ENCODE measurements around the gene AMH. TPM values are rescaled to one million over a fixed set of nuclear protein-coding genes. Genes with fewer than 3 reads are reported as not detected.
A peak's percentile ranks its signal among the peaks of the same experiment; 100 is the strongest.

AMH gene
- total RNA-seq, 3 donors from 2014 or later: 2.5 to 3.9 TPM; not detected in 1

DNA sequence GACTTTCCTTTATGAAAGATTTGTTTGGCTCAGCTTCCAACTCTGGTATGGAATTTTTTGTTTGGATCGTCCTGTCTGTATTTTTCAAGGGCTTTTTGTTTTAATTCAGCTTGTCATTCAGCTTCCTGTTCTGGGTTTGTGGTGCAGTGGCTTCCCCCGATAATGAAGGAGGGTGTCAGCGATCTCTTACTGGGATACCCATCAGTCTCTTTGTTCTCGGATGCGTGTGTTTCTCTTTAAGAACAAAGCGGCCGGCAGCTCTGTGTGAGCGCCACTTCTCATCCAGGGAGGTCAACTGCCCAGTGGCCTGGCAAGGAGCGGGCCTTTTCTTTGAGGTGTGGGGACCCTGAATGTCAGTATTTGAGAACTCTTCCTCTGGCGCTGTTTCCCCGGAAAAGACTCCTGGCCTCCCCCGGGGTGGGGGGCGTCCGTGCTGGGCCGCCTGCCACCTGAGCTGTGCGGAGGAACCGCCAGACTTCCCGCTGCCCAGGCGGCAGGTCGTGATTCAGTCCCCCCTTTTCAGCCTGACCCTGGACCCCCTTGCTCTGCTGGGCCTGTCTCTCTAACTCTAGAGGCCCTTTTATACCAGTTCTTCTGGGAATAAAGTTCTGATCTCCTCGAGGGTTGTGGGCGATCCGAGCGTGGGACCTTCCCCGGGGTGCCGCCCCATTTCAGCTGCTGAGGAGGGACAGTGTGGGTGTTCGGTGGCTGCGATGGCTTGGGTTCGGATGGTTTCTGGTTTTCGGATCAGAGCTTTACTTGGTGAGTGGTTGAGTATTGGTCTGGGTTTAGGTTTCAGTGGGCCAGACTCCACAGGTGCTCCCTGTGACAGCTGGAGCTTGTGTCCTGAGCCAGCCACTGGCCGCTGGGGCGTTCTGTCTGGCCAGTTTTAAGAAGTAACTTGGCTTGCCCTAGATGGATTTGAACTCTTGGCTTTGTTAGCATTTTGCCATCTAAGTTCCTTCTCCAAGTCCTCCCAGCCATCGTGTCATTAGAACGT lies 9.1 kb upstream of the AMH start:
- no peak for TF ChIP-seq POLR2A (IDR thresholded peaks at IDR 0.05)
- TF ChIP-seq, protein P1, sequence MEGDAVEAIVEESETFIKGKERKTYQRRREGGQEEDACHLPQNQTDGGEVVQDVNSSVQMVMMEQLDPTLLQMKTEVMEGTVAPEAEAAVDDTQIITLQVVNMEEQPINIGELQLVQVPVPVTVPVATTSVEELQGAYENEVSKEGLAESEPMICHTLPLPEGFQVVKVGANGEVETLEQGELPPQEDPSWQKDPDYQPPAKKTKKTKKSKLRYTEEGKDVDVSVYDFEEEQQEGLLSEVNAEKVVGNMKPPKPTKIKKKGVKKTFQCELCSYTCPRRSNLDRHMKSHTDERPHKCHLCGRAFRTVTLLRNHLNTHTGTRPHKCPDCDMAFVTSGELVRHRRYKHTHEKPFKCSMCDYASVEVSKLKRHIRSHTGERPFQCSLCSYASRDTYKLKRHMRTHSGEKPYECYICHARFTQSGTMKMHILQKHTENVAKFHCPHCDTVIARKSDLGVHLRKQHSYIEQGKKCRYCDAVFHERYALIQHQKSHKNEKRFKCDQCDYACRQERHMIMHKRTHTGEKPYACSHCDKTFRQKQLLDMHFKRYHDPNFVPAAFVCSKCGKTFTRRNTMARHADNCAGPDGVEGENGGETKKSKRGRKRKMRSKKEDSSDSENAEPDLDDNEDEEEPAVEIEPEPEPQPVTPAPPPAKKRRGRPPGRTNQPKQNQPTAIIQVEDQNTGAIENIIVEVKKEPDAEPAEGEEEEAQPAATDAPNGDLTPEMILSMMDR (IDR thresholded peaks at IDR 0.05): no peak
- no peak for TF ChIP-seq POLR2AphosphoS5 (IDR thresholded peaks at IDR 0.05)
- Histone ChIP-seq H3K36me3 (peaks cover 8% of the 10 kb centered on the region), H3K4me1 (peaks cover 18 to 33% of the 10 kb centered on the region in 2 donors), H3K27ac (peak overlapping the region; percentile 75 to 82), H3K27me3 (no peaks in the 10 kb centered on the region), H3K4me3 (peak overlapping the region; percentile 34 to 67 (median 46)), H3K9me3 (no peaks in the 10 kb centered on the region)
- intact Hi-C loops (cut with DNase I; ENCODE audit: low total_unique reads): loop anchor here (5.0 kb wide), 1 partner anchor 32 kb away; no protein-coding TSS in a partner anchor
- no peak for DNase-seq (ENCODE audit: low spot score in 2 of 2)

DNA sequence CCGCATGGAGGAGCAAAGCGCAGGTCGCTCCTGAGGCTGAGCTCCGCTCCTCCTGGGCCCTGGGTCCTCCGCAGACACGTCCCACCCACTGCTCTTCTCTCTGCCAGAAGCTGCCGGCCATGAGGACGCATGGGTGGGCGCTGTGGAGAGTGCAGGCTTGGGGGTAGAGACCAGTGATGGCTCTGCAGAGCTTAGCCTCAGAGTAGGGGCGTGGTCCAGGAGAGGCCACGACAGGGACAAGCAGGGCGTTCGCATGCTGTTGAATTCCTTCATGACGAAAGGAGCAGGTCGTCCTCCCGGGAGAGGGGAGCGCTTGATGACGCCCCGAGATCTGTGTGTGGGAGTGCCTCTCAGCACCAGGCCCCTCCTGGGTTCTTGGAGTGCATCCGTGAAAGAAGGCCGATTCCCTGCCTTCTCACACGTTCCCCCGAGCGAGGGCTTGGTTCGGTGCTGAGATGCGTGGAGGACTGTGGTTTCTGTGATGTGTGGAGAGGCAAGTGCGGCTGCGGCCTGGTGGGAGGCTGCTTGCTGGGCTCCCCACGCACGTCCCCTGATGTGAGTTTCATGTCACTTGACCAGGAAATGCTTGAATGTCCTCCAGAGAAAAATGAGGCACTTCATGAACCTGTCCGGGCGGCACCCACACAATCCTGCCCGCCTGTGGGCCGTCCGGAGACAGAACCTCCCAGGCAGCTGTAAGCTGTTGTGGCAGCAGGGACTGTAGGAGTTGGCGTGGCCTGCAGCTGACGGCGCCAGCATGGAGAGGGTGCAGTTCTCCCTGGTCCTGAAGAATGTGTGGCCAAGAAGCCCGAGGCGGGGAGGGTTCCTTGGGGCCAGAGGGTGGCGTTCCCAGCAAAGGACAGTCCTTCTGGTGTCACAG lies 8.0 kb upstream of the AMH start:
- Histone ChIP-seq H3K27me3 (no peaks in the 10 kb centered on the region), H3K4me3 (peak overlapping the region in 2 of 3 donors; percentile 46 to 67), H3K4me1 (peaks cover 18 to 30% of the 10 kb centered on the region in 2 donors), H3K9me3 (no peaks in the 10 kb centered on the region), H3K36me3 (peaks cover 18% of the 10 kb centered on the region), H3K27ac (peak overlapping the region; percentile 75 to 82)
- TF ChIP-seq POLR2A (IDR thresholded peaks at IDR 0.05) (no peak), POLR2AphosphoS5 (IDR thresholded peaks at IDR 0.05) (no peak)
- TF ChIP-seq, protein P1 (IDR thresholded peaks at IDR 0.05): no peak
- intact Hi-C loops (cut with DNase I; ENCODE audit: low total_unique reads): no loop called here
- no peak for DNase-seq (ENCODE audit: low spot score in 2 of 2)

DNA sequence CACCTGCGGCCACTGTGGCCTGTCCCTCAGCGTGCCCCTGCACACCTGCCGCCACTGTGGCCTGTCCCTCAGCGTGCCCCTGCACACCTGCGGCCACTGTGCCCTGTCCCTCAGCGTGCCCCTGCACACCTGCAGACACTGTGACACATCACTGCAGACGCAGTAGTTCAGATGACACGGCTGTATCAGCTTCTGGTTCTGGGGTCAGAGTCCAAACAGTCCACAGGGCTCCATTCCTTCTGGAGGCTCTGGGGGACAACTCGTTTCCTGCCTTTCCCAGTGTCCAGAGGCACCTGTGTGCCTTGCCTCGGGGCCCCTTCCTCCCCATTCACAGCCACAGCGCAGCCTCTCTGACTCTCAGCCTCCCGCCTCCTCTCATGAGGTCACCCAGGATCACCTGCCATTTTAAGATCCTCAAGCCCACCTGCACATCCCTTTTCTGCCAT lies 7.0 kb upstream of the AMH start:
- H3K9me3 ChIP-seq: no peaks in the 10 kb centered on the region
- no peaks in the 10 kb centered on the region for H3K27me3 ChIP-seq
- peak overlapping the region; percentile 75 to 82 for H3K27ac ChIP-seq
- TF ChIP-seq POLR2A (IDR thresholded peaks at IDR 0.05): no peak
- TF ChIP-seq, protein P1 (IDR thresholded peaks at IDR 0.05): no peak
- TF ChIP-seq POLR2AphosphoS5 (IDR thresholded peaks at IDR 0.05): no peak
- H3K36me3 ChIP-seq: peaks cover 25% of the 10 kb centered on the region
- H3K4me1 ChIP-seq: peaks cover 18 to 30% of the 10 kb centered on the region in 2 donors
- no peak for DNase-seq (ENCODE audit: low spot score in 2 of 2)
- intact Hi-C loops (cut with DNase I; ENCODE audit: low total_unique reads): no loop called here
- no peak overlapping the region for H3K4me3 ChIP-seq

DNA sequence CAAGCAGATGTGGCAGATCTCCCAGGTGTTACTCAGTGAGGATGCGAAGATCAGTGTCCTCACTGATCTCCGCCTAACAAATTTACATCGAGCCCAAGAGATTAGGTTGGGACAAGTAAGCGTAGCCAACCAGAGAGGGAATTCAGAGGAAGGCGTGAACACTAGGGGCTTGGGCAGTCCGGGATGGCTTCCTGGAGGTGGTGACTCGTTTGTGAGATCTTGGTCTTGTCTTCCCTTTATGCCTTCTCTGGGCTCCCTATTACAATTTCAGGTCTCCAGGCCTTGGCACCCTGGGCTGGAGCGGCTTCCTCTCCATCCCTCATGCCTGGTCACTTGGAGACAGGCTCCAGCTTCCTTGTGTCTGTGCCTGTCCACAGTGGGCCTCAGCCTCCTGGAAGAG lies 6.3 kb upstream of the AMH start:
- Histone ChIP-seq H3K4me1 (peaks cover 18 to 25% of the 10 kb centered on the region in 2 donors), H3K27me3 (no peaks in the 10 kb centered on the region)

More for the DNA sequence above, 6.3 kb upstream of the AMH start:
- Histone ChIP-seq H3K36me3 (peaks cover 27% of the 10 kb centered on the region), H3K4me3 (no peak overlapping the region), H3K9me3 (no peaks in the 10 kb centered on the region), H3K27ac (no peak overlapping the region)
- intact Hi-C loops (cut with DNase I; ENCODE audit: low total_unique reads): no loop called here
- no peak for TF ChIP-seq POLR2A (IDR thresholded peaks at IDR 0.05)
- TF ChIP-seq, protein P1 (IDR thresholded peaks at IDR 0.05): no peak
- TF ChIP-seq POLR2AphosphoS5 (IDR thresholded peaks at IDR 0.05): no peak
- DNase-seq (ENCODE audit: low spot score in 2 of 2): no peak
